CD4-positive, alpha-beta T cell treated with Interleukin-4 for 1 hour (primary cell): ENCODE results near the gene ITGA2.
A peak's percentile ranks its signal among the peaks of the same experiment; 100 is the strongest.

ENCODE experiments used
- DNase-seq, 2 donors: peaks; one replicate each; pipeline ENCODE4 v3.0.0-alpha.2; 2020 to 2022

Gene ITGA2

GRCh38 chr5:53066088-53066487, 76.9 kb downstream of the ITGA2 start:
- DNase-seq = no peak

DNA sequence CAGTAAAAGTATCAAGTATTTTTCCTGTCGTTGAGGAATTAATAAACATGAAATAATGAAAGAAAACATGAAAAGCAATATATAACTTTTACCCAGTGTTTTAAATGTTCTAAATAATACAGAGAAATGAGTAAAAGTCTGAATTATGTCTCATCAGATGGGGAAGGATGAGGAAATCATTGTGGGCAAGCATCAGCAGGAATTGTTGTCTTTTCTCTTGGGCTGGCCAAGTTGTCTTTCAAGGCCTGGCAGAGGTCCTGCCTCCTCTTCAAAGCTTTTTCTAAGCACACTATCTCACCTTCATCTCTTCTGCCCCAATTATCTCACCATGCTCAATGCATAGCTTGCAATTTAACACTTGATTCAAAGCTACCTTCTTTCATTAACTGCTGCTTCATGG, 78.5 kb downstream of the ITGA2 start:
- DNase-seq = no peak

GRCh38 chr5:53068291-53068836, 79.2 kb downstream of the ITGA2 start:
- no peak for DNase-seq

- no peak for DNase-seq
Observed at GRCh38 chr5:53069626-53070025, 80.5 kb downstream of the ITGA2 start.

DNA sequence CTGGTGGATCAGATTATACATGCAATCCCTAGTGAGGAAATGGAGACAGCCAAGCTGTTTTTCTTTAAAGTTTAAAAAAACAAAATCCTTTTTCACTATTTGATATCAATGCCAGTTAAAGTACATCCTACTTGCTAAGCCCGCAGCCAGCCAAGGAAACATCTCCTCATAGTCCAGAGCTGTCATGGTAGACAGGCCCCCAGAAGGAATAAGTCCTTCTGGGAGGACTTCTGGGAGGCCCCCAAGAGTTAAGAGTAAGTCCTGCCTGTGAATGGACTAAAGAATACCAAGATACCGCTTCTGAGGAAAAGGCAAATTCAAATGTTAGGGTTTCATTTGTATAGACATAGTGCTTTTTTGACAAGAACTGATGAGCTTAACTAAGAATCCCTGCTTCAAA, 82.1 kb downstream of the ITGA2 start:
- no peak for DNase-seq

- no peak for DNase-seq
Observed at GRCh38 chr5:53071738-53072137, 82.6 kb downstream of the ITGA2 start.

GRCh38 chr5:53073348-53073747, 84.2 kb downstream of the ITGA2 start:
- no peak for DNase-seq

GRCh38 chr5:53076014-53076583, 86.9 kb downstream of the ITGA2 start:
- DNase-seq = no peak

DNA sequence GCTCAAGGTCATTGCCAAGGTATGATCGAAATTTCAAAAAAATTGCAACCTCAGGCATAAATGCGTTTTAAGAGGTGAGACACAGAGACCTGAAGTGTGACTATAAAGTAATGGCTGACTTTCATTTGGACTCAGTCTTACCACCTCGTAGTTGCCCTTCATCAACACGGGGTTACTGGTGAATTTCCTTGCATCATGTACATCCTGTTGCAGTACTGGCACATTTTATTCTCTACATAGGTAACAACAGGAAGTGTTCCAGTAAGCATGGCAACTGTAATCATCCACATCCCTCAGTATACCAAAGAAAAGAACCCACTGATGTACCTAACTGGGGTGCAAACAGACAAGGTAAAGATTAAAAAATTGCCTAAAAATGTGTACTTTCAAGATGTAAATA, 91.1 kb downstream of the ITGA2 start:
- peak in 1 of 2 donors; percentile 16 for DNase-seq

DNA sequence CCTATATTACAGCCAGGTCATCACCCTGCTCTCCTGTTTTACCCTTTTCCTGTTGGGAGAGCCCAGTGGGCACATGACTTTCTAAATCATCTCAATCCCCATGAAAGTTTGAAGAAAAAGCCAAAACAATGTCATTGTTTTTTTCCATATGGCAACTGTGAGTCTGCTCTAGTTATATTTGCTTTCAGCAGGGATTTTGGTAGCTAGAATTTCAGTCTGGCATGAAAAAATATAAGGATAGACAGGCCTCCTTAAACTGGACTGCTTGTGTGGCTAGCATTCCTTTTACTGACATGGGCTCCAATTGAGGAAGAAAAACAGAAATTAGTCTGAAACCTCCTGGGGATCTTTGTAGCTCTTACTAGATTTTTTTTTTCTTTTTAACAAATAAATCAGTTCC, 94.8 kb downstream of the ITGA2 start:
- DNase-seq = no peak

DNA sequence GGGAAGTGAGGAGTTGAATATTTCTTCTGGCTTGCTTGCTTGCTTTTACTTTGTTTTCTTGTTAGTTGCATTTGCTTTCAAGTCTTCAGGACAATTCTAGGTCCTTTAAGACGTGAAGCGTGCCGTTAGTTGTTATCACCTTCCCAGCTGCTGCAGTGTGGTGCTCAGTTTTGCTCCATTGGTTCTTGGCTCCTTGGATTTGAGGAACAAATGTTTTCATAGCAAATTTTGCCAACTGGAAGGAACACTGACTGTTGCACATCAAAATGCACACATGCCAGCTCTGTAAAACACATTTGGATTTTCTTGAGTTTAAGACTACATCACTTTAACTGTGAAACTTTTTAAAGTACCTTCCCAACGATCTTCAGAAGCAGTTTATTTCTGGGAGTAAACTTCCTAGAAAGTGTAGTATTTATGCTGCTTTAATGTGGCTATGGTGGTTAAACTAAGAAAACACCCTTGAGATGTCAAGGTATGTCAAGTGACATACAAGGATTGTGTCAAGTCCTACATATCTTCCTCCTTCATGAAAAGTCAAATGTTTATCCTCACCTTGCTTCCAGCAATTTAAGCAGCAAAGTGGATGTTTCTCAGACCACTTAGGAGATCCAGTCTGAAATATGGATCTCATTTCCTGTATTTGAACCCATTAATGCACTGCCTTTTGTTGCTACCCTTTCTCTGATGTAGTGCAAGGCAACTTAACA, 95.5 kb downstream of the ITGA2 start:
- DNase-seq = no peak

- no peak for DNase-seq
Observed at GRCh38 chr5:53087171-53087570, 98.0 kb downstream of the ITGA2 start.

DNA sequence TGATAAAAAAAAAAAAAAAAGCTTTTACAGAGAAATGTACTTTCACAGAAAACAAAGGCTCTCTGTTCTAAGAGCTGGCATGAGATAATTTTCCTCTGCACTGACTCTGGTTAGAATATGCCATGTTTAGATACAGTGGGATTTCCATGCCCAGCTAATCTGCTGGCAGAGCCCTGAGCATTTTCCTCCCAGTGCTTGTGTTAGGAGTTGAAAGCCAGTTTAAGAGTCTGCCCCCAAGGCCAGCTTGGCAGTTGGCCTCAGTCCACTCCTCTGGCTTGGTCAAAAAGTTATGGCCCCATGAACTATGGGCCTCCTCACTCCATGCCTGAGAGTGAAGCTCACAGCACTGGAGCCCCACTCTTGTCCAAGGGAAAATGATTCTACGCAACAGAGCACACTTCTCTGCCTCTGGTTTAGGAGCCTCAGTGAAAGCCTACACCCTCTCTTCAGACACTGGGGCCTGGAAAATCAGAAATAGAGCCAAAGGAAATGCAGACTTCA, 98.5 kb downstream of the ITGA2 start:
- DNase-seq = no peak

DNA sequence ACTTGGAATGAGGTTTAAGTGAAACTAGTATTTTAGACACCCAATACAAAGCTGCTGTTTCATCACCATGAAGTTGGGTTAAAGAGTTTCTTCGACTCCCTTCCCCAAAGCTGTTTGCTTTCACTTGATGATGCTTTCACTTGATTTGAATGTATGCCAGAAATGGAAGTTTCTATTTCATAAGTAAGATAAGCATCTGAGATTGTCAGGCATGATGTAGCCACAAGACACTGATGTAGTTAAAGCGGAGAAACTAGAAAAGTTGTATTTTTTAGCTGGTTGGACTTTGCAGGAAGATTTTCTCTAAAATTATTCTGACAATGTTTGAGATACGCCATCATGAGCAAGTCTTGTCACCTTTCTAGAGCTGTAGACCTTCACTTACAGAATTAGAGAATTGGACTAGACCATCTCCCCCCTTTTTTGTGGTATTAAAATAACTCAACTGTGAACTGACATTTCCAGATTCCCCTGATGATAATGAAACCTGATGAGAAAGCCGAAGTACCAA, 100.4 kb downstream of the ITGA2 start:
- DNase-seq = peak in 1 of 2 donors; percentile 53

DNA sequence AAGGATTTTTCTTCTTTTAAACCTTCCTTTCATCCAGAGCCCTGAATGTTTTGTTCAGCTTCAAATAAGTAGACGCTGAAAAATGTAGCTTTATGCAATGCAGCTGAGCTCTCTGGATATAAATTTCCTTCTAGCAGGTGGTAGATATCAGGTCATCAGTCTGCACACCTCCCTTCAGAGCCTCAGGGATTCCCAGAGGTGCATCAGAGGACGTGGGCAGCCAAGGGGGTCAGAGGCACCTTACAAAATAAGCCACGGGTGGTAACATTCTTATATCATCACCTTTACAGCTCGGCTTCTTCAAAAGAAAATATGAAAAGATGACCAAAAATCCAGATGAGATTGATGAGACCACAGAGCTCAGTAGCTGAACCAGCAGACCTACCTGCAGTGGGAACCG, 101.1 kb downstream of the ITGA2 start:
- no peak for DNase-seq

DNA sequence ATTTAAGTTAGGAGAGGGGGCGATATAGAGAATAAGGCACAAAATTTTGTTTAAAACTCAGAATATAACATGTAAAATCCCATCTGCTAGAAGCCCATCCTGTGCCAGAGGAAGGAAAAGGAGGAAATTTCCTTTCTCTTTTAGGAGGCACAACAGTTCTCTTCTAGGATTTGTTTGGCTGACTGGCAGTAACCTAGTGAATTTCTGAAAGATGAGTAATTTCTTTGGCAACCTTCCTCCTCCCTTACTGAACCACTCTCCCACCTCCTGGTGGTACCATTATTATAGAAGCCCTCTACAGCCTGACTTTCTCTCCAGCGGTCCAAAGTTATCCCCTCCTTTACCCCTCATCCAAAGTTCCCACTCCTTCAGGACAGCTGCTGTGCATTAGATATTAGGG, 102.1 kb downstream of the ITGA2 start:
- DNase-seq = no peak

DNA sequence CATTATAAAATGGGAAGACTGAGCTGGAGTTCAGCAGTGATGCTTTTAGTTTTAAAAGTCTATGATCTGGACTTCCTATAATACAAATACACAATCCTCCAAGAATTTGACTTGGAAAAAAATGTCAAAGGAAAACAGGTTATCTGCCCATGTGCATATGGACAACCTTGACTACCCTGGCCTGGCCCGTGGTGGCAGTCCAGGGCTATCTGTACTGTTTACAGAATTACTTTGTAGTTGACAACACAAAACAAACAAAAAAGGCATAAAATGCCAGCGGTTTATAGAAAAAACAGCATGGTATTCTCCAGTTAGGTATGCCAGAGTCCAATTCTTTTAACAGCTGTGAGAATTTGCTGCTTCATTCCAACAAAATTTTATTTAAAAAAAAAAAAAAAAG, 103.1 kb downstream of the ITGA2 start:
- DNase-seq = no peak

DNA sequence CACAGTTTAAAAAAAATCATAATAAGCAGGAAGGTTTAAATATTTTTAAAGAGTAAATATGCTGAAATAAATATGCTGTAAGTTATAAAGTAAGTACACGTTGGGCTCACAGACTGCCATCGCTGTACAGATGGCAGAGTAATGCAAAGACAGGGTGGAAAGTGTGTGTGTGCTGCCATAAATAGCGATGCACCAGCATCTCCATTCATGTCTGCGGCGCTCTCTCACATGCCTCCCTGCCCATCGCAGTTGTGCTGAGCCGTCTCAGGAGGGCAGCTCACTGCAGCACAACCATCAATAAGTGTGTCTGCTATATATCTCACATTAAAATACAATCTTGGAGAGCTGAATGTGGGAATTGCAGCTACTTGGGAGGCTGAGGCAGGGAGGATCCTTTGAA, 106.1 kb downstream of the ITGA2 start:
- DNase-seq = no peak

DNA sequence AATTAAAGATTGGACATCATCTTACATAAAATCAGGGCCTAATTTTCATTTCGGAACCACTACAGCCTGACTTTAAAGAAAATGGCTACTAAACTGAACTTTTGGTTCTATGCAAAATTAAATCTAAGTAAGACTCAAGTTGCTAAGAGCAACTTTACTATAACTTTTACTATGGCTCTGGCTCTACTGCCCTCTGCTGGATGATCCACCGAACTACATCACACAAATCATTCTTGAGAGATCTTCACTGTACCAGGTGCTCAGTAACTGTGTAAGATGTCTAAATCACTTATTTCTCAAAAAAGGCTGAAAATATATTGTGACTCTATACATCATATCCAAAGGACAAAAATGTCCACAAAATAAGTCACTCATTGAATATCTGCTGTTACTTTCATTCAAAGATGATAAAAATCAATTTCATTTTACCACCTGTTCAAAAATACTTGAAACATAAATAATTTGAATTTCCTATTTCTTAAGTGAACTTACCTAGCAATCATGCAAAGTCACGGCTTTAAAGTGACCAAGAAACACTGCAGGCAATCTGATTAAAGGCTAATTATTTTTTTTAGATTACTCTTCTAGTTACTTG, 106.9 kb downstream of the ITGA2 start:
- DNase-seq = peak; percentile 59 to 75

GRCh38 chr5:53099546-53099945, 110.4 kb downstream of the ITGA2 start:
- DNase-seq = no peak

GRCh38 chr5:53100606-53101005, 111.5 kb downstream of the ITGA2 start:
- no peak for DNase-seq

DNA sequence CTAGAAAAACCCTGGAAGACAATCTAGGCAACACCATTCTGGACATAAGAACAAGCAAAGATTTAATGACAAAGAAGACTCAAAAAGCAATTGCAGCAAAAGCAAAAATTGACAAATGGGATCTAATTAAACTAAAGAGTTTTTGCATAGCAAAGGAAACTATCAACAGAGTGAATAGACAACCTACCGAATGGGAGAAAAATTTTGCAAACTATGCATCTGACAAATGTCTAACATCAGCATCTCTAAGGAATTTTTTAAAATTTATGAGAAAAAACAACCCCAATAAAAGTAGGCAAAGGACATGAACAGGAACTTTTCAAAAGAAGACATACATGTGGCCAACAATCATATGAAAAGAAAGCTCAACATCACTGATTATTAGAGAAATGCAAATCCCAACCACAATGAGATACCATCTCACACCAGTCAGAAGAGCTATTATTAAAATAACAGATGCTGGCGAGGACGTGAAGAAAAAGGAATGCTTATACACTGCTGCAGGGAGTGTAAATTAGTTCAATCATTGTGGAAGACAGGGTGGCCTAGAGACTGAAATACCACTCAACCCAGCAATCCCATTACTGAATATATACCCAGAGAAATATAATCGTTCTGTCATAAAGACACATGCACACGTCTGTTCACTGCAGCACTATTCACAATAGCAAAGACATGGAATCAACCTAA, 116.6 kb downstream of the ITGA2 start:
- DNase-seq = no peak

- no peak for DNase-seq
Observed at GRCh38 chr5:53109056-53109442, 119.9 kb downstream of the ITGA2 start.
